H1 (cell line): ENCODE measurements around the gene CA14. TPM values are rescaled to one million over a fixed set of nuclear protein-coding genes. Genes with fewer than 3 reads are reported as not detected.

ENCODE experiments used
- CTCF ChIA-PET: fragments of 300-600 bp; sonication (Branson Sonifier 250); formaldehyde crosslinking; loops from one replicate; lab custom pipeline; 2021; ENCODE audit not compliant: partially characterized antibody; lab: Charles Lee
- POLR2A ChIA-PET: fragments of 300-600 bp; sonication (Branson Sonifier 250); formaldehyde crosslinking; loops from one replicate; lab custom pipeline; 2021; ENCODE audit warnings: inconsistent platforms; ENCODE audit not compliant: partially characterized antibody; lab: Charles Lee
- DNase-seq, 2 experiments: peaks; one replicate each; pipeline versions ENCODE4 v3.0.0 to v3.0.0-alpha.2; 2010 to 2022; ENCODE audit warnings: low spot score in 2 of 2, low read depth in 1 of 2, mixed read lengths in 1 of 2
- FAIRE-seq: peaks from 2 replicates; lab custom pipeline; 2011; peaks lifted over from hg19 to GRCh38; lab: Jason Lieb, UNC
- H2AFZ ChIP-seq: 2 replicates; pipeline ENCODE4 v1.8.1; 2012; ENCODE audit warnings: low read length, inconsistent platforms
- H2AK5ac ChIP-seq: 2 replicates; pipeline ENCODE4 v1.6.1; 2013; ENCODE audit warnings: low read depth, low read length
- H2BK120ac ChIP-seq: replicated peaks from 2 replicates; pipeline ENCODE3; 2013; ENCODE audit warnings: low read depth, low read length, inconsistent platforms
- H2BK12ac ChIP-seq: 2 replicates; pipeline ENCODE4 v1.6.1; 2013; ENCODE audit warnings: low read depth, low read length
- H2BK15ac ChIP-seq: 2 replicates; pipeline ENCODE4 v1.6.1; 2013; ENCODE audit warnings: low read length
- H2BK20ac ChIP-seq: 2 replicates; pipeline ENCODE4 v1.6.1; 2013; ENCODE audit warnings: low read length
- H2BK5ac ChIP-seq: 2 replicates; pipeline ENCODE4 v1.6.1; 2013; ENCODE audit warnings: low read depth, low read length
- H3K14ac ChIP-seq: 2 replicates; pipeline ENCODE4 v1.6.1; 2013; ENCODE audit warnings: inconsistent platforms; ENCODE audit not compliant: insufficient read length
- H3K18ac ChIP-seq: 2 replicates; pipeline ENCODE4 v1.6.1; 2013; ENCODE audit warnings: low read length; ENCODE audit errors: extremely low read depth
- H3K23ac ChIP-seq: 2 replicates; pipeline ENCODE4 v1.6.1; 2013; ENCODE audit warnings: inconsistent platforms; ENCODE audit not compliant: insufficient read length
- H3K23me2 ChIP-seq: 2 replicates; pipeline ENCODE4 v1.6.1; 2013; ENCODE audit warnings: low read depth, low read length
- H3K27ac ChIP-seq: 2 replicates; pipeline ENCODE4 v1.6.1; 2011; ENCODE audit warnings: low read depth, low read length, inconsistent platforms
- H3K27me3 ChIP-seq, 4 experiments: replicated peaks in 1 of 4; 1 replicate in 1 of 4; 2 replicates in 3 of 4; pipeline versions ENCODE4 v1.6.1 to v1.8.1; 2011 to 2013; ENCODE audit warnings: low read length in 3 of 4, mild to moderate bottlenecking in 3 of 4, inconsistent platforms in 2 of 4, mixed read lengths in 2 of 4, moderate library complexity in 1 of 4; ENCODE audit not compliant: control insufficient read depth in 3 of 4, insufficient read depth in 3 of 4; ENCODE audit errors: extremely low read depth in 1 of 4
- H3K36me3 ChIP-seq, 4 experiments: 2 replicates each; pipeline versions ENCODE4 v1.6.1 to v1.8.1; 2011 to 2013; ENCODE audit warnings: mild to moderate bottlenecking in 4 of 4, low read length in 3 of 4, moderate library complexity in 2 of 4, control low read depth in 1 of 4, inconsistent platforms in 1 of 4; ENCODE audit not compliant: insufficient read depth in 4 of 4, control insufficient read depth in 2 of 4
- H3K4ac ChIP-seq: replicated peaks from 2 replicates; pipeline ENCODE3; 2013; ENCODE audit warnings: low read length, low read depth, mixed read lengths, inconsistent platforms; ENCODE audit not compliant: insufficient read length
- H3K4me1 ChIP-seq, 4 experiments: replicated peaks in 1 of 4; 1 replicate in 1 of 4; 2 replicates in 3 of 4; pipeline versions ENCODE4 v1.6.1 to v1.8.1; 2011 to 2013; ENCODE audit warnings: low read length in 3 of 4, inconsistent platforms in 2 of 4, mixed read lengths in 1 of 4; ENCODE audit not compliant: insufficient read depth in 4 of 4, control insufficient read depth in 3 of 4
- H3K4me2 ChIP-seq, 2 experiments: 2 replicates each; pipeline versions ENCODE4 v1.6.1 to v1.8.1; 2011 to 2013; ENCODE audit warnings: low read depth in 2 of 2, low read length in 2 of 2, control low read depth in 1 of 2, inconsistent platforms in 1 of 2, mild to moderate bottlenecking in 1 of 2; ENCODE audit not compliant: insufficient read depth in 1 of 2
- H3K4me3 ChIP-seq, 4 experiments: fragments of 200-600, 300-600 bp in 1 of 4; sonication (generic), shearing (Covaris generic), sonication (Bioruptor Twin) in 1 of 4; 2 replicates each; pipeline versions ENCODE4 v1.5.1 to v1.8.1; 2011 to 2016; ENCODE audit warnings: low read length in 4 of 4, low read depth in 3 of 4, control low read depth in 2 of 4, inconsistent platforms in 2 of 4, mild to moderate bottlenecking in 2 of 4, mixed read lengths in 1 of 4, moderate library complexity in 1 of 4; ENCODE audit not compliant: insufficient read depth in 2 of 4; ENCODE audit errors: extremely low read depth in 1 of 4
- H3K56ac ChIP-seq: replicated peaks from 2 replicates; pipeline ENCODE3; 2013; ENCODE audit warnings: low read depth, mild to moderate bottlenecking, mixed read lengths, low read length, inconsistent platforms; ENCODE audit not compliant: insufficient read length
- H3K79me1 ChIP-seq: 2 replicates; pipeline ENCODE4 v1.6.1; 2013; ENCODE audit warnings: low read depth, low read length, control low read depth
- H3K79me2 ChIP-seq, 2 experiments: 2 replicates each; pipeline versions ENCODE4 v1.6.1 to v1.8.1; 2012 to 2013; ENCODE audit warnings: low read length in 2 of 2, mild to moderate bottlenecking in 2 of 2, inconsistent platforms in 1 of 2; ENCODE audit not compliant: insufficient read depth in 2 of 2, control insufficient read depth in 1 of 2
- H3K9ac ChIP-seq, 4 experiments: replicated peaks in 1 of 4; 1 replicate in 1 of 4; 2 replicates in 3 of 4; pipeline versions ENCODE4 v1.6.1 to v1.8.1; 2011 to 2013; ENCODE audit warnings: low read depth in 3 of 4, low read length in 3 of 4, control low read depth in 2 of 4, mild to moderate bottlenecking in 2 of 4, moderate library complexity in 2 of 4, inconsistent platforms in 1 of 4; ENCODE audit errors: extremely low read depth in 1 of 4
- H3K9me3 ChIP-seq, 2 experiments: 2 replicates each; pipeline versions ENCODE4 v1.6.1 to v1.8.1; 2012 to 2013; ENCODE audit warnings: mild to moderate bottlenecking in 2 of 2, moderate library complexity in 2 of 2, control low read depth in 1 of 2, inconsistent platforms in 1 of 2, low read depth in 1 of 2, low read length in 1 of 2, mixed read lengths in 1 of 2; ENCODE audit not compliant: insufficient read depth in 2 of 2
- H4K20me1 ChIP-seq, 2 experiments: replicated peaks in 1 of 2; 2 replicates each; pipeline versions ENCODE3 to v1.8.1; 2011 to 2013; ENCODE audit warnings: inconsistent platforms in 2 of 2, low read length in 2 of 2, mild to moderate bottlenecking in 1 of 2; ENCODE audit not compliant: insufficient read depth in 2 of 2, control insufficient read depth in 1 of 2
- H4K5ac ChIP-seq: 2 replicates; pipeline ENCODE4 v1.6.1; 2013; ENCODE audit warnings: low read length, low read depth, mixed read lengths, inconsistent platforms; ENCODE audit not compliant: insufficient read length
- H4K8ac ChIP-seq: 2 replicates; pipeline ENCODE4 v1.8.0; 2013; ENCODE audit warnings: mild to moderate bottlenecking, moderate library complexity, low read length, inconsistent platforms; ENCODE audit not compliant: insufficient read depth; ENCODE audit errors: extremely low read depth
- H4K91ac ChIP-seq: replicated peaks from 2 replicates; pipeline ENCODE3; 2013; ENCODE audit warnings: low read length, mixed read lengths, inconsistent platforms; ENCODE audit not compliant: insufficient read length
- CREB1 ChIP-seq: IDR thresholded peaks from 2 replicates; pipeline ENCODE4 v1.6.1; 2012; ENCODE audit warnings: inconsistent platforms
- EGR1 ChIP-seq: IDR thresholded peaks from 2 replicates; pipeline ENCODE4 v1.6.1; 2011; ENCODE audit warnings: low read depth, low read length, borderline replicate concordance
- RFX5 ChIP-seq: IDR thresholded peaks from 2 replicates; pipeline ENCODE4 v1.6.1; 2011; ENCODE audit warnings: low read depth, low read length, improper control_type of control experiment, borderline replicate concordance
- WGBS, 2 experiments: shearing (Covaris generic) in 1 of 2; methylation state at CpG; one replicate each; pipeline versions ENCODE4 v1.1.6 to v1.1.7; 2013 to 2015; ENCODE audit warnings: low lambda C conversion rate in 2 of 2, mixed read lengths in 2 of 2, inconsistent platforms in 1 of 2, low coverage in 1 of 2, missing lambda C conversion rate in 1 of 2; ENCODE audit not compliant: insufficient replicate concordance in 2 of 2, insufficient coverage in 1 of 2, insufficient read length in 1 of 2; ENCODE audit errors: extremely low coverage in 1 of 2, missing lambda C conversion rate in 1 of 2; 5-methylcytosine and 5-hydroxymethylcytosine counted together
- polyA plus RNA-seq, 7 experiments: library from polyadenylated mRNA; depleted of rRNA in 3 of 7; stranded (reverse) in 5 of 7; unstranded in 2 of 7; fragments of >200 nt in 5 of 7; fragments of 200-250 nt in 2 of 7; gene quantifications; 1 replicate in 5 of 7; 2 replicates in 1 of 7; 4 replicates in 1 of 7; pipeline versions ENCODE4 v1.2.1 to v1.2.3, GENCODE V29; 2011 to 2013; ENCODE audit warnings: missing spikeins in 2 of 7, mixed read lengths in 2 of 7
- total RNA-seq: library from RNA; stranded (reverse); fragmentation: NEBNext Ultra II Directional; extraction: Animal tissue kit (Norgen Biotek cat#: 25700); gene quantifications from 2 replicates; pipeline ENCODE4 v1.2.1, GENCODE V29; 2021

Gene CA14
- total and polyA plus RNA-seq, 2 of the 8 experiments (the other 6 are each of a cell fraction or from before 2014, with no cell fraction given), result 52.3 to 105 TPM

DNA sequence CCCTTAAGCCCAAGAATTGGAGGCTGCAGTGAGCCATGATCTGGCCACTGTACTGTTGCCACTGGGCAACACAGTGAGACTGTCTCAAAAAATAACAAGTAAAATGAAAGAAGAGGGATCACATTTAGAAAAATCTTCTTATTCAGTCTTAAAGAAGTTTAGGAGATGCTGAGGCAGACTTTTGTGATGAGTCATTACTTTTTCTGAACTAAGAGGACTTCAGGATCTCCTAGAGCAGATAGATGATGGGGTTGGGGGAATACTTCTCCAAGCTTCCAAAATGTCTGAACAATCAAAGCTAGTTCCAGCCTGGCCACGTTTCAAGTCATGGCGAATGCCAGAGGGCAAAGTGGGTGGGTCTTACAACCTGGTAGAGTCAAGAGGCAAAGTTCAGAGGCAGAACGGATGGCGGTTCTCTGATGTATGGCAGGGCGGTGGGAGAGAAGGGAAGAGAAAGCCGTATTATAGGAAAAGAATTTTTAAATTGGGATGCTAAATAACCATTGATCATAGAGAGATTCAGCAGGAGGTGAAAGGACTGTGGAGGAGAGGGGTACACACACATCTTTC, 22.6 kb downstream of the CA14 start:
- CTCF ChIA-PET, result interaction anchor here (1.6 to 16.5 kb wide), 3 partner anchors 9 to 40 kb away, joined by 5 to 326 read pairs (median 43); partner anchors contain the start of genes APH1A, C1orf54 and CA14

More for the DNA sequence above, 22.6 kb downstream of the CA14 start:
- H3K36me3 ChIP-seq, result peaks cover 0 to 10% (median 4%) of the 10 kb centered on the region in 4 experiments; a peak in 5 of 8 replicates
- peaks cover 0 to 4% (median 2%) of the 10 kb centered on the region in 4 experiments; a peak in 2 of 7 replicates for H3K4me1 ChIP-seq
- DNase-seq, result no peak
- H2BK120ac ChIP-seq, result no peak overlapping the region
- no peak overlapping the region for H2BK5ac ChIP-seq
- WGBS, 2 experiments, result 84% methylated on average over 6 of the region's 6 CpGs; no CpG with 5 or more reads in 1 of the 2 experiments
- H2BK15ac ChIP-seq, result no peak overlapping the region
- H3K23ac ChIP-seq, result no peak overlapping the region
- no peak overlapping the region for H3K18ac ChIP-seq
- peak overlapping the region in 1 of 2 experiments; percentile 84; a peak in 1 of 4 replicates for H3K4me2 ChIP-seq
- no peak overlapping the region for H3K14ac ChIP-seq
- H4K20me1 ChIP-seq, result peaks cover 0 to 2% of the 10 kb centered on the region in 2 experiments
- POLR2A ChIA-PET, result interaction anchor here (1.3 to 25.2 kb wide), 3 partner anchors 9 to 23 kb away, joined by 3 to 535 read pairs (median 114); partner anchors contain the start of genes APH1A, C1orf54 and CA14
- H3K9ac ChIP-seq, result no peak overlapping the region
- no peak overlapping the region for H4K91ac ChIP-seq
- H4K5ac ChIP-seq, result no peak overlapping the region
- no peak overlapping the region for H3K4me3 ChIP-seq
- no peak overlapping the region for H2BK12ac ChIP-seq
- H4K8ac ChIP-seq, result no peak overlapping the region
- H3K4ac ChIP-seq, result no peak overlapping the region
- peaks cover 0 to 7% (median 7%) of the 10 kb centered on the region in 4 experiments; a peak in 4 of 7 replicates for H3K27me3 ChIP-seq
- H3K56ac ChIP-seq, result no peak overlapping the region
- TF ChIP-seq RFX5, result no peak
- TF ChIP-seq EGR1, result no peak
- TF ChIP-seq CREB1, result no peak
- no peak overlapping the region for H2AK5ac ChIP-seq
- H2BK20ac ChIP-seq, result no peak overlapping the region
- H3K79me1 ChIP-seq, result no peaks in the 10 kb centered on the region
- H2AFZ ChIP-seq, result no peak overlapping the region
- no peaks in the 10 kb centered on the region for H3K9me3 ChIP-seq
- peaks cover 8% of the 10 kb centered on the region; the same call in 1 of the 2 replicates for H3K23me2 ChIP-seq
- FAIRE-seq, result no peak
- no peaks in the 10 kb centered on the region for H3K79me2 ChIP-seq
- H3K27ac ChIP-seq, result no peak overlapping the region
